IPS DF 6.9 (cell line): Measurements from ENCODE around the gene PARP14.

Experiments
- DNase-seq: peaks from one replicate; pipeline ENCODE4 v3.0.0-alpha.2; 2013; ENCODE audit warnings: low read depth, low spot score
- H3K27ac ChIP-seq: one replicate; pipeline ENCODE4 v1.5.1; 2013; ENCODE audit warnings: low read length, control low read depth
- H3K27me3 ChIP-seq: 2 replicates; pipeline ENCODE4 v1.6.1; 2013; ENCODE audit warnings: mild to moderate bottlenecking, low read length; ENCODE audit not compliant: control insufficient read depth, insufficient read depth
- H3K36me3 ChIP-seq: 2 replicates; pipeline ENCODE4 v1.6.1; 2013; ENCODE audit warnings: low read length; ENCODE audit not compliant: control insufficient read depth, insufficient read depth
- H3K4me1 ChIP-seq: 2 replicates; pipeline ENCODE4 v1.6.1; 2013; ENCODE audit warnings: low read length; ENCODE audit not compliant: control insufficient read depth, insufficient read depth
- H3K4me3 ChIP-seq: 2 replicates; pipeline ENCODE4 v1.5.1; 2013; ENCODE audit warnings: mild to moderate bottlenecking, low read length
- H3K9me3 ChIP-seq: 2 replicates; pipeline ENCODE4 v1.6.1; 2013; ENCODE audit warnings: low read length, inconsistent platforms; ENCODE audit not compliant: control insufficient read depth, insufficient read depth
- WGBS: extraction: QIAGEN DNeasy Blood & Tissue Kit; methylation state at CpG from one replicate; pipeline ENCODE4 v1.1.7; 2013; ENCODE audit warnings: mixed read lengths, missing lambda C conversion rate; ENCODE audit not compliant: insufficient read length, insufficient coverage; 5-methylcytosine and 5-hydroxymethylcytosine counted together

Gene PARP14

GRCh38 chr3:122767540-122768372, 87.1 kb downstream of the PARP14 start:
- H3K27me3 ChIP-seq, result no peaks in the 10 kb centered on the region
- H3K27ac ChIP-seq, result no peak overlapping the region
- no peak overlapping the region for H3K4me3 ChIP-seq
- no peaks in the 10 kb centered on the region for H3K9me3 ChIP-seq
- H3K4me1 ChIP-seq, result no peaks in the 10 kb centered on the region
- H3K36me3 ChIP-seq, result no peaks in the 10 kb centered on the region
- DNase-seq, result no peak
- no CpG with 5 or more reads among the region's 3 CpGs for WGBS

- Histone ChIP-seq H3K4me1 (no peaks in the 10 kb centered on the region), H3K4me3 (no peak overlapping the region), H3K9me3 (no peaks in the 10 kb centered on the region), H3K36me3 (no peaks in the 10 kb centered on the region), H3K27me3 (no peaks in the 10 kb centered on the region), H3K27ac (no peak overlapping the region)
- no CpG with 5 or more reads among the region's 5 CpGs for WGBS
- DNase-seq, result no peak
These were observed 90.0 kb downstream of the PARP14 start for GRCh38 chr3:122770521-122771202.

- Histone ChIP-seq H3K27me3 (no peaks in the 10 kb centered on the region), H3K27ac (no peak overlapping the region), H3K4me1 (no peaks in the 10 kb centered on the region), H3K36me3 (no peaks in the 10 kb centered on the region), H3K9me3 (no peaks in the 10 kb centered on the region), H3K4me3 (no peak overlapping the region)
- DNase-seq, result no peak
- no CpG with 5 or more reads among the region's 1 CpG for WGBS
These were observed 92.2 kb downstream of the PARP14 start for GRCh38 chr3:122772827-122773226.

DNA sequence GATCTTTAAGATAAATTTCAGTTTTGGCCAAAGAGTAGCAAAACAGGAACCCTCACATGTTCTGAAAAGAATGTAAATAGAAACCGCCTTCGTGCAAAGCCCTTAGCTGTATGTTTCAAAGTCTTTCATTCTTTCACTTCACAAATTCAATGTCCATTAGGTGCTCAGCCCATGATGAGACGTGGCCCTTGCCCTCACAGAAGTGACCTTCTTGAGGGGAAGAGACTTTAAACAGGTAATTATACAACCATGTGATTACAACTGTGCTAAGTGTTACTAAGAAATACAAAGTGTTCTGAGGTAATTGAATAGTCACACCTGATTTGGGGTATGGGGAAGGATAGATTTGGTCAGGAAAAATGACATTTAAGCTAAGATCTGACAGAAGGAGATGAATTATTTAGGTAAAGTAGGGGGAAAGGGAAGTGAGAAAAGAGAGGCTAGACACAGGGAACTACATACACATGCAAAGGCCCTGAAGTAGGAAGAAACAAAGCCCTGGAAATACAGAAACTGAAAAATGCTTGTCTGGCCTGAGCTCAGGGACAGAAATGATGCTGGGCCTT, 93.4 kb downstream of the PARP14 start:
- Histone ChIP-seq H3K9me3 (no peaks in the 10 kb centered on the region), H3K4me1 (no peaks in the 10 kb centered on the region), H3K27ac (no peak overlapping the region), H3K27me3 (no peaks in the 10 kb centered on the region), H3K36me3 (no peaks in the 10 kb centered on the region), H3K4me3 (no peak overlapping the region)
- no peak for DNase-seq
- no CpG with 5 or more reads among the region's 3 CpGs for WGBS

- no peaks in the 10 kb centered on the region for H3K4me1 ChIP-seq
- H3K9me3 ChIP-seq, result no peaks in the 10 kb centered on the region
- no peaks in the 10 kb centered on the region for H3K36me3 ChIP-seq
- H3K4me3 ChIP-seq, result no peak overlapping the region
- H3K27me3 ChIP-seq, result no peaks in the 10 kb centered on the region
- no peak overlapping the region for H3K27ac ChIP-seq
- no CpG with 5 or more reads among the region's 3 CpGs for WGBS
- DNase-seq, result no peak
These were observed 93.9 kb downstream of the PARP14 start for GRCh38 chr3:122774564-122774963.

- H3K4me3 ChIP-seq, result no peak overlapping the region
- H3K27me3 ChIP-seq, result no peaks in the 10 kb centered on the region
- no peaks in the 10 kb centered on the region for H3K36me3 ChIP-seq
- no peak for DNase-seq
- H3K4me1 ChIP-seq, result no peaks in the 10 kb centered on the region
- no peaks in the 10 kb centered on the region for H3K9me3 ChIP-seq
- H3K27ac ChIP-seq, result no peak overlapping the region
- WGBS, result no CpG with 5 or more reads among the region's 5 CpGs
These were observed 96.2 kb downstream of the PARP14 start for GRCh38 chr3:122776675-122777468.

DNA sequence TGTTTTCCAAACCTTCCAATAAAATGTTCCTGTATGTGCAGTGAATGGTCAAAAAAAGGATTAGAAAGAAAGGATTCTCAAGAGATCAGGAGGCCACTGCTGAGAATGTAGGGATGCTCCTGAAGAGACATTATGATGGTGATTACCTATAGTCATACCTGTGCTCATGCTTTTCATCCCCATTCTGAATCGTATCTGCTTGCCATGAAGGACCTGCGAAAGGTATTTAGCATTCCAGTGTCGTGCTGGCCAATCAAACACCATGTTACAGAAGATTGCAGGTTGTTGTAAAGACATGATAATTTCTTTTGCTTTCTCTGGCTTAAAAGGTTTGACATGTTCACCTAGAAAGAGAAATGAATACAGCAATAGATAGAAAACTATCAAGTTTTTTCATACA, 96.9 kb downstream of the PARP14 start:
- no peak overlapping the region for H3K4me3 ChIP-seq
- no peaks in the 10 kb centered on the region for H3K4me1 ChIP-seq
- no peak for DNase-seq
- H3K36me3 ChIP-seq, result no peaks in the 10 kb centered on the region
- H3K9me3 ChIP-seq, result no peaks in the 10 kb centered on the region
- no peak overlapping the region for H3K27ac ChIP-seq
- H3K27me3 ChIP-seq, result no peaks in the 10 kb centered on the region
- WGBS, result no CpG with 5 or more reads among the region's 3 CpGs
